Epithelial cell of proximal tubule (primary cell): Measurements from ENCODE around the gene UCN2. TPM values are rescaled to one million over a fixed set of nuclear protein-coding genes. Genes with fewer than 3 reads are reported as not detected.

Source experiments
- DNase-seq: peaks from one replicate; pipeline ENCODE4 v3.0.0-alpha.2; 2011; ENCODE audit warnings: low read depth
- H3K4me3 ChIP-seq: 2 replicates; pipeline ENCODE4 v1.5.1; 2011; ENCODE audit warnings: low read depth, mild to moderate bottlenecking, low read length
- CTCF ChIP-seq: conservative IDR thresholded peaks from 2 replicates; pipeline ENCODE4 v1.5.1; 2012; ENCODE audit warnings: low read depth, mild to moderate bottlenecking, low read length
- total RNA-seq: library from RNA; depleted of rRNA; stranded (reverse); fragments of >200 nt; gene quantifications from 2 replicates; pipeline ENCODE4 v1.2.3, GENCODE V29; 2015

The UCN2 gene
- total RNA-seq, 1 donor from 2014 or later: 4.8 TPM

- DNase-seq: no peak
- no peak for TF ChIP-seq CTCF
- H3K4me3 ChIP-seq: no peak overlapping the region
These were observed 41.9 kb downstream of the UCN2 start for GRCh38 chr3:48521635-48522034.

- TF ChIP-seq CTCF: no peak
- DNase-seq: no peak
- H3K4me3 ChIP-seq: no peak overlapping the region
These were observed 44.3 kb downstream of the UCN2 start for GRCh38 chr3:48519277-48519643.

- no peak for TF ChIP-seq CTCF
- no peak for DNase-seq
These were observed 44.8 kb downstream of the UCN2 start for GRCh38 chr3:48518638-48519276.

GRCh38 chr3:48518069-48518468 lies 45.5 kb downstream of the UCN2 start:
- H3K4me3 ChIP-seq: no peak overlapping the region
- no peak for TF ChIP-seq CTCF
- no peak for DNase-seq

More at GRCh38 chr3:48518638-48519276, 44.8 kb downstream of the UCN2 start:
- no peak overlapping the region for H3K4me3 ChIP-seq

- no peak overlapping the region for H3K4me3 ChIP-seq
- no peak for DNase-seq
- TF ChIP-seq CTCF: no peak
These were observed 47.0 kb downstream of the UCN2 start for GRCh38 chr3:48516571-48516970.

GRCh38 chr3:48514431-48515227 lies 49.0 kb downstream of the UCN2 start:
- TF ChIP-seq CTCF: no peak
- no peak for DNase-seq
- no peak overlapping the region for H3K4me3 ChIP-seq

Other genes starting within 250 kb of the UCN2 start
- gene SPINK8, start 230.1 kb downstream of the UCN2 start, total RNA-seq: not detected in 2 replicates
- gene FBXW12, start 191.6 kb downstream of the UCN2 start, total RNA-seq: 0.23 TPM in 1 of 2 replicates, not detected in the other
- gene PLXNB1, start 133.7 kb downstream of the UCN2 start, total RNA-seq: 75.7 and 106 TPM in 2 replicates
- gene CCDC51, start 123.7 kb downstream of the UCN2 start, total RNA-seq: 22.0 and 26.9 TPM in 2 replicates
- 573 and 687 TPM in 2 replicates for gene TMA7, start 123.5 kb downstream of the UCN2 start, total RNA-seq
- 5.9 and 9.8 TPM in 2 replicates for gene ATRIP, start 117.0 kb downstream of the UCN2 start, total RNA-seq
- 188 and 209 TPM in 2 replicates for gene SHISA5, start 59.6 kb downstream of the UCN2 start, total RNA-seq
- gene PFKFB4, start 7.0 kb downstream of the UCN2 start, total RNA-seq: 8.8 and 19.3 TPM in 2 replicates
- 47.5 and 211 TPM in 2 replicates for gene COL7A1, start 31.5 kb upstream of the UCN2 start, total RNA-seq
- 348 and 432 TPM in 2 replicates for gene UQCRC1, start 45.9 kb upstream of the UCN2 start, total RNA-seq
- not detected in 2 replicates for gene TMEM89, start 58.0 kb upstream of the UCN2 start, total RNA-seq
- gene SLC26A6, start 71.7 kb upstream of the UCN2 start, total RNA-seq: 26.3 and 33.4 TPM in 2 replicates
- 0.87 and 2.5 TPM in 2 replicates for gene CELSR3, start 99.1 kb upstream of the UCN2 start, total RNA-seq
- gene NCKIPSD, start 122.1 kb upstream of the UCN2 start, total RNA-seq: 34.4 and 45.5 TPM in 2 replicates
- 75.1 and 87.9 TPM in 2 replicates for gene IP6K2, start 153.4 kb upstream of the UCN2 start, total RNA-seq